H1 (cell line): Measurements from ENCODE around the gene PCBP2. TPM values are rescaled to one million over a fixed set of nuclear protein-coding genes. Genes with fewer than 3 reads are reported as not detected.
"Not testable (repeated sequence)": the region's sequence is repeated elsewhere in the genome, so short reads cannot be mapped to it uniquely, and the experiment has no call there.

ENCODE experiments used
- CTCF ChIA-PET: fragments of 300-600 bp; sonication (Branson Sonifier 250); formaldehyde crosslinking; loops from one replicate; lab custom pipeline; 2021; ENCODE audit not compliant: partially characterized antibody; lab: Charles Lee
- POLR2A ChIA-PET: fragments of 300-600 bp; sonication (Branson Sonifier 250); formaldehyde crosslinking; loops from one replicate; lab custom pipeline; 2021; ENCODE audit warnings: inconsistent platforms; ENCODE audit not compliant: partially characterized antibody; lab: Charles Lee
- DNase-seq, 2 experiments: peaks; one replicate each; pipeline versions ENCODE4 v3.0.0 to v3.0.0-alpha.2; 2010 to 2022; ENCODE audit warnings: low spot score in 2 of 2, low read depth in 1 of 2, mixed read lengths in 1 of 2
- FAIRE-seq: peaks from 2 replicates; lab custom pipeline; 2011; peaks lifted over from hg19 to GRCh38; lab: Jason Lieb, UNC
- H2AFZ ChIP-seq: 2 replicates; pipeline ENCODE4 v1.8.1; 2012; ENCODE audit warnings: low read length, inconsistent platforms
- H2AK5ac ChIP-seq: 2 replicates; pipeline ENCODE4 v1.6.1; 2013; ENCODE audit warnings: low read depth, low read length
- H2BK120ac ChIP-seq: replicated peaks from 2 replicates; pipeline ENCODE3; 2013; ENCODE audit warnings: low read depth, low read length, inconsistent platforms
- H2BK12ac ChIP-seq: 2 replicates; pipeline ENCODE4 v1.6.1; 2013; ENCODE audit warnings: low read depth, low read length
- H2BK15ac ChIP-seq: 2 replicates; pipeline ENCODE4 v1.6.1; 2013; ENCODE audit warnings: low read length
- H2BK20ac ChIP-seq: 2 replicates; pipeline ENCODE4 v1.6.1; 2013; ENCODE audit warnings: low read length
- H2BK5ac ChIP-seq: 2 replicates; pipeline ENCODE4 v1.6.1; 2013; ENCODE audit warnings: low read depth, low read length
- H3K14ac ChIP-seq: 2 replicates; pipeline ENCODE4 v1.6.1; 2013; ENCODE audit warnings: inconsistent platforms; ENCODE audit not compliant: insufficient read length
- H3K18ac ChIP-seq: 2 replicates; pipeline ENCODE4 v1.6.1; 2013; ENCODE audit warnings: low read length; ENCODE audit errors: extremely low read depth
- H3K23ac ChIP-seq: 2 replicates; pipeline ENCODE4 v1.6.1; 2013; ENCODE audit warnings: inconsistent platforms; ENCODE audit not compliant: insufficient read length
- H3K23me2 ChIP-seq: 2 replicates; pipeline ENCODE4 v1.6.1; 2013; ENCODE audit warnings: low read depth, low read length
- H3K27ac ChIP-seq: 2 replicates; pipeline ENCODE4 v1.6.1; 2011; ENCODE audit warnings: low read depth, low read length, inconsistent platforms
- H3K27me3 ChIP-seq, 4 experiments: replicated peaks in 1 of 4; 1 replicate in 1 of 4; 2 replicates in 3 of 4; pipeline versions ENCODE4 v1.6.1 to v1.8.1; 2011 to 2013; ENCODE audit warnings: low read length in 3 of 4, mild to moderate bottlenecking in 3 of 4, inconsistent platforms in 2 of 4, mixed read lengths in 2 of 4, moderate library complexity in 1 of 4; ENCODE audit not compliant: control insufficient read depth in 3 of 4, insufficient read depth in 3 of 4; ENCODE audit errors: extremely low read depth in 1 of 4
- H3K36me3 ChIP-seq, 4 experiments: 2 replicates each; pipeline versions ENCODE4 v1.6.1 to v1.8.1; 2011 to 2013; ENCODE audit warnings: mild to moderate bottlenecking in 4 of 4, low read length in 3 of 4, moderate library complexity in 2 of 4, control low read depth in 1 of 4, inconsistent platforms in 1 of 4; ENCODE audit not compliant: insufficient read depth in 4 of 4, control insufficient read depth in 2 of 4
- H3K4ac ChIP-seq: replicated peaks from 2 replicates; pipeline ENCODE3; 2013; ENCODE audit warnings: low read length, low read depth, mixed read lengths, inconsistent platforms; ENCODE audit not compliant: insufficient read length
- H3K4me1 ChIP-seq, 4 experiments: replicated peaks in 1 of 4; 1 replicate in 1 of 4; 2 replicates in 3 of 4; pipeline versions ENCODE4 v1.6.1 to v1.8.1; 2011 to 2013; ENCODE audit warnings: low read length in 3 of 4, inconsistent platforms in 2 of 4, mixed read lengths in 1 of 4; ENCODE audit not compliant: insufficient read depth in 4 of 4, control insufficient read depth in 3 of 4
- H3K4me2 ChIP-seq, 2 experiments: 2 replicates each; pipeline versions ENCODE4 v1.6.1 to v1.8.1; 2011 to 2013; ENCODE audit warnings: low read depth in 2 of 2, low read length in 2 of 2, control low read depth in 1 of 2, inconsistent platforms in 1 of 2, mild to moderate bottlenecking in 1 of 2; ENCODE audit not compliant: insufficient read depth in 1 of 2
- H3K4me3 ChIP-seq, 4 experiments: fragments of 200-600, 300-600 bp in 1 of 4; sonication (generic), shearing (Covaris generic), sonication (Bioruptor Twin) in 1 of 4; 2 replicates each; pipeline versions ENCODE4 v1.5.1 to v1.8.1; 2011 to 2016; ENCODE audit warnings: low read length in 4 of 4, low read depth in 3 of 4, control low read depth in 2 of 4, inconsistent platforms in 2 of 4, mild to moderate bottlenecking in 2 of 4, mixed read lengths in 1 of 4, moderate library complexity in 1 of 4; ENCODE audit not compliant: insufficient read depth in 2 of 4; ENCODE audit errors: extremely low read depth in 1 of 4
- H3K56ac ChIP-seq: replicated peaks from 2 replicates; pipeline ENCODE3; 2013; ENCODE audit warnings: low read depth, mild to moderate bottlenecking, mixed read lengths, low read length, inconsistent platforms; ENCODE audit not compliant: insufficient read length
- H3K79me1 ChIP-seq: 2 replicates; pipeline ENCODE4 v1.6.1; 2013; ENCODE audit warnings: low read depth, low read length, control low read depth
- H3K79me2 ChIP-seq, 2 experiments: 2 replicates each; pipeline versions ENCODE4 v1.6.1 to v1.8.1; 2012 to 2013; ENCODE audit warnings: low read length in 2 of 2, mild to moderate bottlenecking in 2 of 2, inconsistent platforms in 1 of 2; ENCODE audit not compliant: insufficient read depth in 2 of 2, control insufficient read depth in 1 of 2
- H3K9ac ChIP-seq, 4 experiments: replicated peaks in 1 of 4; 1 replicate in 1 of 4; 2 replicates in 3 of 4; pipeline versions ENCODE4 v1.6.1 to v1.8.1; 2011 to 2013; ENCODE audit warnings: low read depth in 3 of 4, low read length in 3 of 4, control low read depth in 2 of 4, mild to moderate bottlenecking in 2 of 4, moderate library complexity in 2 of 4, inconsistent platforms in 1 of 4; ENCODE audit errors: extremely low read depth in 1 of 4
- H3K9me3 ChIP-seq, 2 experiments: 2 replicates each; pipeline versions ENCODE4 v1.6.1 to v1.8.1; 2012 to 2013; ENCODE audit warnings: mild to moderate bottlenecking in 2 of 2, moderate library complexity in 2 of 2, control low read depth in 1 of 2, inconsistent platforms in 1 of 2, low read depth in 1 of 2, low read length in 1 of 2, mixed read lengths in 1 of 2; ENCODE audit not compliant: insufficient read depth in 2 of 2
- H4K20me1 ChIP-seq, 2 experiments: replicated peaks in 1 of 2; 2 replicates each; pipeline versions ENCODE3 to v1.8.1; 2011 to 2013; ENCODE audit warnings: inconsistent platforms in 2 of 2, low read length in 2 of 2, mild to moderate bottlenecking in 1 of 2; ENCODE audit not compliant: insufficient read depth in 2 of 2, control insufficient read depth in 1 of 2
- H4K5ac ChIP-seq: 2 replicates; pipeline ENCODE4 v1.6.1; 2013; ENCODE audit warnings: low read length, low read depth, mixed read lengths, inconsistent platforms; ENCODE audit not compliant: insufficient read length
- H4K8ac ChIP-seq: 2 replicates; pipeline ENCODE4 v1.8.0; 2013; ENCODE audit warnings: mild to moderate bottlenecking, moderate library complexity, low read length, inconsistent platforms; ENCODE audit not compliant: insufficient read depth; ENCODE audit errors: extremely low read depth
- H4K91ac ChIP-seq: replicated peaks from 2 replicates; pipeline ENCODE3; 2013; ENCODE audit warnings: low read length, mixed read lengths, inconsistent platforms; ENCODE audit not compliant: insufficient read length
- WGBS, 2 experiments: shearing (Covaris generic) in 1 of 2; methylation state at CpG; one replicate each; pipeline versions ENCODE4 v1.1.6 to v1.1.7; 2013 to 2015; ENCODE audit warnings: low lambda C conversion rate in 2 of 2, mixed read lengths in 2 of 2, inconsistent platforms in 1 of 2, low coverage in 1 of 2, missing lambda C conversion rate in 1 of 2; ENCODE audit not compliant: insufficient replicate concordance in 2 of 2, insufficient coverage in 1 of 2, insufficient read length in 1 of 2; ENCODE audit errors: extremely low coverage in 1 of 2, missing lambda C conversion rate in 1 of 2; 5-methylcytosine and 5-hydroxymethylcytosine counted together
- polyA plus RNA-seq, 7 experiments: library from polyadenylated mRNA; depleted of rRNA in 3 of 7; stranded (reverse) in 5 of 7; unstranded in 2 of 7; fragments of >200 nt in 5 of 7; fragments of 200-250 nt in 2 of 7; gene quantifications; 1 replicate in 5 of 7; 2 replicates in 1 of 7; 4 replicates in 1 of 7; pipeline versions ENCODE4 v1.2.1 to v1.2.3, GENCODE V29; 2011 to 2013; ENCODE audit warnings: missing spikeins in 2 of 7, mixed read lengths in 2 of 7
- total RNA-seq: library from RNA; stranded (reverse); fragmentation: NEBNext Ultra II Directional; extraction: Animal tissue kit (Norgen Biotek cat#: 25700); gene quantifications from 2 replicates; pipeline ENCODE4 v1.2.1, GENCODE V29; 2021

PCBP2 gene
- total and polyA plus RNA-seq, 2 of the 8 experiments (the other 6 are each of a cell fraction or from before 2014, with no cell fraction given) = 470 to 1,123 TPM

DNA sequence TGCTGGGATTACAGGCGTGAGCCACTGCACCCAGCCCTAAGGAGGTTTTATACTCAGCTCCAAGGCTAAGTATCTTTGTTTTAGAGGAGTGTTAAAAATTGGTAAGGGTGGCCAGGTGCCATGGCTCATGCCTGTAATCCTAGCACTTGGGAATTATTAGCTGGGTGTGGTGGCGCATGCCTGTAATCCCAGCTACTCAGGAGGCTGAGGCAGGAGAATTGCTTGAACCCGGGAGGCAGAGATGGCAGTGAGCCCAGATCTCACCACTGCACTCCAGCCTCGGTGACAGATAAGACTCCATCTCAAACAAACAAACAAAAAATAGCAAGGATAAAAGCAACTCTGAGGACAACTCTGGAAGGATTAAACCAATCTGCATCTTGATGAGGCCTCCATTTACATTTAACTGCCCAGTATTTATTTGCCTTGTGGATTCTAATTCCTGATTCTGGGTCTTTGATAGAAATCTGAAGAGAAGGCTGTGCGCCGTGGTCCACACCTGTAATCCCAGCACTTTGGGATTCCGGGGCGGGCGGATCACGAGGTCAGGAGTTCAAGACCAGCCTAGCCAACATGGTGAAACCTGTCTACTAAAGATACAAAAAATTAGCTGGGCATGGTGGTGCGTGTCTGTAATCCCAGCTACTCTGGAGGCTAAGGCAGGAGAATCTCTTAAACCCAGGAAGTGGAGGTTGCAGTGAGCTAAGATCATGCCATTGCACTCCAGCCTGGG, 7.1 kb upstream of the PCBP2 start:
- FAIRE-seq, H3K14ac ChIP-seq, H3K4ac ChIP-seq, H3K23ac ChIP-seq, H2BK5ac ChIP-seq, H3K56ac ChIP-seq, H4K8ac ChIP-seq, H2BK15ac ChIP-seq, H2BK12ac ChIP-seq, H3K27ac ChIP-seq, H3K9ac ChIP-seq, H3K23me2 ChIP-seq, H3K4me3 ChIP-seq, H2BK120ac ChIP-seq, DNase-seq, H3K9me3 ChIP-seq, H4K20me1 ChIP-seq, H3K18ac ChIP-seq, H3K27me3 ChIP-seq, H2BK20ac ChIP-seq, H3K79me2 ChIP-seq, H2AK5ac ChIP-seq, H3K4me1 ChIP-seq, H4K5ac ChIP-seq, H3K79me1 ChIP-seq, H4K91ac ChIP-seq, H2AFZ ChIP-seq: not testable (repeated sequence)
- CTCF ChIA-PET = interaction anchor here (0.6 to 1.2 kb wide), 3 partner anchors 10 to 92 kb away, joined by 3 to 6 read pairs (median 3); no protein-coding TSS in a partner anchor
- H3K36me3 ChIP-seq = peaks cover 0 to 20% (median 12%) of the 10 kb centered on the region in 4 experiments; a peak in 4 of 8 replicates
- POLR2A ChIA-PET = interaction anchor here (0.8 to 57.6 kb wide), 3 partner anchors 9 to 49 kb away, joined by 3 to 3397 read pairs (median 15); partner anchors contain the start of genes MAP3K12, NPFF and TARBP2
- peak overlapping the region in 1 of 2 experiments; percentile 90; a peak in 1 of 4 replicates for H3K4me2 ChIP-seq
- 96% methylated on average over 11 of the region's 11 CpGs; no CpG with 5 or more reads in 1 of the 2 experiments for whole genome bisulfite sequencing, 2 experiments
